ENCODE results near the gene CASZ1. TPM values are rescaled to one million over a fixed set of nuclear protein-coding genes. Genes with fewer than 3 reads are reported as not detected.

CASZ1 gene
- total RNA-seq, 1 experiment from 2014 or later: 6.0 TPM

DNA sequence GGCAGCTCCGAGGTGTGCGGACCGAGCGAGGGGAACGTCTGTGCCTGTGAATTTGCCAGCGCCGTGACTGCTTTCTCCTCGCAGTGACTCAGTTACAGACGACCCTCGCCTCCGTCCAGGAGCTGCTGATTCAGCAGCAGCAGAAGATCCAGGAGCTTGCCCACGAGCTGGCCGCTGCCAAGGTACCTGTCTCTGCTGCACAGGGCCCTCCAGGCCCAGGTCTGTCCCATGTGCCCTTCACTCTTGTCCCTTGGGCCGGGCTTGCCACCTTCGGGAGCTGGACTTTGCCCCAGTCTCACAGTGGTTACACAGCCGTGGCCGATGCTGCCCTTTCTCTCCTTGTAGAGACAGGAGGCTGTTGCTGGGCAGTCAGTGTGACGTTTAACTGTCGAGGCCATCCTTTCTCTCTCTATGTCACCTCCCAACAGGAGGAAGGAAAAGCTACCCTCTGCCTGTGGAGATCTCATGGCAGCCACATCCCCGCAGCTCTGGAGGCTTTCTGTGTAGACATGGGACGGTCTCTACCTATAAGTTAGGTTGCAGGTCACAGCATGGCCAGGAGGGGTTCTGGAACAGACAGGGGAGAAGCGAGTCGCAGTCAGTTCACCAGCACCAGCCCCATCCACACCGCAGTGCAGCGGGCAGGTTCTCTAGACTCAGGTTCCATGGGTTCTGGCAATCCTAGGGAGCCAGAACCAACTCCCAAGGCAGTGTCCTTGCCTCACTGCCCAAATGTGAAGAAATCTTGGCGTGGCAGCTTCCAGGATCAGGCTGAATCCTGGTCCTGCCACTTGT lies 172.0 kb downstream of the CASZ1 start:
- no peak for DNase-seq (ENCODE audit: low read depth)

DNA sequence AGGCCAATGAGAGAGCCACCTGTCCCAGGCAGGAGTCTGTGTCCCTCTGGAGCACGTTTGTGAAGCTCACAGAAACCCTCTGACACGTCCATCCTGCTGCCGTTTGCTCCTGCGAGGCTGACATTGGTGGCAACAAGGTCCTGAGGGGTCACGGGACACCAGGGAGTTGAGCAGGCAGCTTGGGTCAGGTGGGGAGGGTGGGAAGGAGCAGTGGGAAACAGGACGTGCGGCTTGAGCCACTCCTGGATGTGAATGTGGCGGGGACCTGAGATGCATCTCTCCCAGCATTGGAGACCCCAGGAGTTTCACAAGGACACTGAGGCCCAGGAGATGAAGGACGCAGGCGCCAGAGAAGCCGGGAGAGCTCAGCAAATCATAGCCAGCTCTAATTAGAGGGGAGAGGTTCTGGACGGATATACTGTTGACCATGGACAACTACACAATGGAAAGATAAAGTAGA lies 172.7 kb downstream of the CASZ1 start:
- no peak for DNase-seq (ENCODE audit: low read depth)

DNA sequence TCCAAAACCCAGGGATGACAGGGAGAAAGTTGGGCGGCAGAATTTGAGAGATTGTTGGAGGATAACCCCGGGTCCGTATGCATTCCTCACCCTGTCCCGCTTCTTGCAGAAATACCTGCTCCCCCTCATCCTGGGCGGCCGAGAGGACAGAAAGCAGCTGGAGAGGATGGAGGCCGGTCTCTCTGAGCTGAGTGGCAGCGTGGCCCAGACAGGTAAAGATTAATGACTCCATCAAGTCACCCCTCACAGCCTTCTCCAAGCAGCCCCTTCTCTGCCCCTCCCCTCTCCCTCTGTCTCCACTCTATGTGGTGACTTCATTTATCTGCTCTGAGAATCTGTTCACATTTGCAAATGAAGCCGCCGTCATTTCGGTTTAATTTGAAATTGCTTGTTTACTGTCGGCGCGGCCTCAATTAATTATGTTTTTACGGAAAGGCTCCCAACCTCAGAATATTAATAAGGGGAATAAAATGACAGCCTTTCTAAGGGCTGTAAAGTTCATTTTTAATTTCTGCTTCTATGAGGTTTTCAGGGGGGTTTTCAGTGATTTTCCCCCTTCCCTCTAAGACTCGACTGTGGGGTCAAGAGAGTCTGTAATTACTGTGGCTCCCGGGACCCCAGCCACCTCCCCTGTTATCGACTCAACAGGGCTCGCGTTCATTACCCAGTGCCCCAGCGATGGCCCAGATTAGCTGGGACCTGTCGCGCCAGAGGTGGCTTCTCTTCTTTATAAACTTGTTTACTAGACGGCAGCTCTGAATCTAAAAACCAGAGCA lies 173.3 kb downstream of the CASZ1 start:
- no peak for DNase-seq (ENCODE audit: low read depth)

DNA sequence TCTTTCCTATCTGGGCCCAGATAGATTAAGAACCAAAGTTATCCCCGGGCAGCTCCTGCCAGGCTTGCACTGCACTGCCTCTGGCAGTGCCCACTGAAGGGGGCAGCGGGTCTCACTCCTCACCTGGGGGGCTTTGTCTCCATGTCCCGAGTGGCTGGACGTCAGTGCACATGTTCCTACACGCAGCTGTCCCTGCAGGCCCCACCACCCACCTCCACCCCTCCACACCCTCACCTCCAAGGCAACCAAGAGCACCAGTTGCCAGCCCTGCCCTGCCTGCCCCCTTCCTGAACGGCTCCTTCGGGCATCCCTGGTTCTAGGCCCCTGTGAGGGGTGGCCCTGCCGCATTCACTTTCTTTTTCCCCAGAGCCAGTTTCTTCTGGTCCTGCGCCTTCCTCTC lies 174.5 kb downstream of the CASZ1 start:
- DNase-seq (ENCODE audit: low read depth): no peak

DNA sequence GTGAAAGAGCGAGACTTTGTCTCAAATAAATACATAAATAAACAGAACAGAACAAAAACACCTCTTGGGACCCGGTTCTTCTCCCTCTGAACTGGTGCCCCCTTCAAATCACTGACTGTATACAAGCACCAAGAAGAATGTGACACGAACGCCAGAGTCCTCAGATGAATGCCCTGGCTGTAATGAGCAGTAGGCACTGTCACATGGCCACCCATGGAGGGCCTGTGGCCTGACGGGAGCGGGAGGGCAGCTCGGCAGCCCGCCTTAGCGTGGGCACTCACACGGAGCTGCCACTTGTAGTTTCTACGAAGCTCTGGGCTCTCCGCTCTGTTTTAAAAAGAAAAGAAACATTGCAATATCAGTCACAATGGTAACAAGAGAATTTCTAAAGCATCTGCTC lies 175.7 kb downstream of the CASZ1 start:
- no peak for DNase-seq (ENCODE audit: low read depth)

- DNase-seq (ENCODE audit: low read depth): no peak
These were observed 178.2 kb downstream of the CASZ1 start for GRCh38 chr1:10617931-10618885.

DNA sequence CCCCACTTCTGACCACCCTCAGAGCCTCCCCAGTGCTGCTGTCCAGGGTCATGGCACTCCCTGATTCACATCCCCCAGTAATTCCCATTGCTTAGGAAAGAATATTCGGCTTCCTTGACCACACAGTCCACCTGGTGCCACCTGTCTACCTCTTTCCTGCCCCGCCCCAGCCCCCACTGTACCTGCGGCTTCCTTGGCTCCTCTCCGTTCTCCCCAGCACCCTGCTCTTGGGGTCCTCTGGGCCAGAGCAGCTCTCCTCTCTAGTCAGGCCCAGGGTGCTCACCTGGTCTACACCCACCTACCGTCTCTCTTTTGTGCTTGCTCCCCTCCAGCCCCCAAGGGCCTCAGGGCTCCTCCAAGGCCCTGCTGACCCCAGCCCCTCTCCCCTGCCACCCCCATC lies 179.1 kb downstream of the CASZ1 start:
- no peak for DNase-seq (ENCODE audit: low read depth)

- no peak for DNase-seq (ENCODE audit: low read depth)
These were observed 179.8 kb downstream of the CASZ1 start for GRCh38 chr1:10616696-10617095.

- no peak for DNase-seq (ENCODE audit: low read depth)
These were observed 180.3 kb downstream of the CASZ1 start for GRCh38 chr1:10615932-10616671.

DNA sequence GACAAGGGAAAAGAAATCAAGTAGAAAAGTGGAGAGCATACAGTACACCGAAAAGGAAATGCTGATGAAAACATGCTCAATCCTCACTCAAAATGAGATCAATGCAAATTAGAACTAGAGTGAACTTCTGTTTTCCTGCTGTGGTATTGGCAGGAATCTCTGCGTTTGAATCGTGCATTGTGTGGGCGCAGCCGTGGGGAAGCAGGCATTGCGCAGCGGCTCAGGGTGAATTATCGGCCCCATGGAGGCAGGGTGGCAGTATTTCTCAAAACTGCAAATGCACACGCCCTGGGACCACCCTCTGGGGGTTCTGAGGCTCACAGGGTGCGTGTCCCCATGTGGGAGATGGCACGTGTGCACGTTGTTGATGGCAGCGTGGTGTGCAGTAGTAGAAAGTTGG lies 181.1 kb downstream of the CASZ1 start:
- no peak for DNase-seq (ENCODE audit: low read depth)

- no peak for DNase-seq (ENCODE audit: low read depth)
These were observed 181.8 kb downstream of the CASZ1 start for GRCh38 chr1:10614377-10615225.

DNA sequence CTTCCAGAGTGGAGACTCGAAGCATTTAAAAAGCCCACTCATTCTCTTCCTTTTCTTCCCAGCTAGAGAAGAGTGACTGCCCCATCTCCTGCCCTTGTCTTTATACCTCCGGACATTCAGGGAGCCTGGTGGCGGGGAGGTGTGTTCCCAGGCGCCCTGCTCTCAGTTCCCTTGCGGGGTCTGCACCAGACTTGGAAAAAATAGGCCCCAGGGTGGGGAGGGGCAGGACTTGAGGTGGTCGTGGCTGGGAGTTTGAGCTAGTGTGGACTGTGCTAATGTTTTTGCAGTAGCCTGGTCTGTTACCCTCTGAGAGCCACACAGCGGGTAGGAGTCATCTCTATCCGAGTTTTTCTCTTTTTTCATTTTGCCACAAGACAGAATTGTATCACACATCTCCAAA lies 182.6 kb downstream of the CASZ1 start:
- no peak for DNase-seq (ENCODE audit: low read depth)

GRCh38 chr1:10613340-10613739 lies 183.1 kb downstream of the CASZ1 start:
- DNase-seq (ENCODE audit: low read depth): no peak

GRCh38 chr1:10612436-10613160 lies 183.8 kb downstream of the CASZ1 start:
- no peak for DNase-seq (ENCODE audit: low read depth)

GRCh38 chr1:10610901-10611600 lies 185.4 kb downstream of the CASZ1 start:
- peak; percentile 13 for DNase-seq (ENCODE audit: low read depth)

DNA sequence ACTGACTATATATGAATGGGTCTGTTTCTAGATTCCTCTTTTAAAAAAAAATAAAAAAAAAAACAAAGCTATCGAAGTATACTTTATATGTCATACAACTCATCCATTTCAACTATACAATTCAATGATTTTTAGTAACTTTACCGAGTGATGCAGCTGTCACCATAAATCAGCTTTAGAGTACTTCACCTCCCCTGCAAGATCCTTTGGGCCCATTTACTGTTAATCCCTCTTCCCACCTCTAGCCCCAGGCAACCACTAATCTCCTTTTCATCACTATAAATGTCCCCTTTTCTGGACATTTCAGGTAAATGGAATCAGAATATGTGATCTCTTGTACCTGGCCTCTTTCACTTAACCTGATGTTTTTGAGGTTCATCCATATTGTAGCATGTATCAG lies 187.8 kb downstream of the CASZ1 start:
- no peak for DNase-seq (ENCODE audit: low read depth)

DNA sequence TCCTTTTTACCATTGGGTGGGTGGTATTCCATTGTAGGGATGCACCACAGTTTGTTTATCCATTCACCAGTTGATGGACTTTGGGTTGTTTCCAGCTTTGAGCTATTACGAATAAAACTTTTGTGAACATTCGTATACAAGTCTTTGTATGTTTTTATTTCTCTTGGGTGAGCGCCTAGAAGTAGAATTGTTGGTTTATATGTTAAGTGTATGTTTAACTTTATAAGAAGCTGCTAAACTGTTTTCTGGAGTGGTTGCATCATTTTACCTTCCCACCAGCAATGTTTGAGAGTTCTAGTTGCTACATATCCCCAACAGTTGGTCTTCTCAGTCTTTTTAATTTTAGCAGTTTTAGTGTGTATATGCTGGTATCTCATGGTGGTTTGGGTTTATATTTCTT lies 189.2 kb downstream of the CASZ1 start:
- no peak for DNase-seq (ENCODE audit: low read depth)

DNA sequence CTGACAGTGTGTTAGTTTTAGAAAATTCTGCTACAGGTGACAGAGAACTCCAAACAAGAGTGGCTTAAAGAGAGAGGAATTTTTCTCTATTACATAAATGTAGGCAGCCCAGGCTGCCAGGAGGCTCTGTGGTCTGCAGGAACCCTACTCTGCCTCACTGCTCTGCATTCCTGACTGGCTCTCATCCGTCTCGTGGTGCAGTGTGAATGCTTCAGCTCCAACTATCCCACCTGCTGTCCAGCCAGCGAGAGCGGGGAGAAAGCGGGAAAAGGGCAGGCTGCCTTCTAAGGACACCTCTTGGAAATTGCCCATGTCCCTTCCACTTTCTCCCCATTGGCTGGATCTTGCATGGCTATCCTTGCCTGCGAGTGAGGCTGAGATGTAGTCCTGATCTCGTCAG lies 190.4 kb downstream of the CASZ1 start:
- DNase-seq (ENCODE audit: low read depth): no peak

DNA sequence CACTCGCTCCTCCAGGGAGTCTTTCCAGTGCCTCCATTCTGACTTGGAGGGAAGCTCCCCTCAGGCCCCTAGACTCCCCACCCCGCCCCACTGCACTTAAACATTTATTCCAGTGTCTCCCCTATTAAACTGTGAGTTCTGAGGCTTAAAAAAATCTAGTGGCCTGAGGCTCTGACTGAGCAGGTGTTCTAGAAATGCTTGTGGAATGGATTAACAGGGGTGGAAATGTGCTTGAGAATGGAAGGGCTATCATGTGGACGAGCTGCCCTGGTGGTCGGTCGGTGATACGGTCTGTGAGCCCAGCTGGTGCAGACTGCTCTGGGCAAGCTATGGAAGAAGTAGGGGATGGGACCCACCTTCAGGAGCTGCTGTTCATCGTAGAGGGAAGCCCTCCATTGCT lies 191.5 kb downstream of the CASZ1 start:
- no peak for DNase-seq (ENCODE audit: low read depth)

Measured in M059J (cell line).